PC-9 (cell line): ENCODE data around the gene MAGIX.

Experiments used
- CTCF ChIP-seq: fragments of 200-600 bp; sonication (generic); conservative IDR thresholded peaks from 2 replicates; pipeline ENCODE4 v1.6.1; 2017; ENCODE audit warnings: mixed run types, antibody characterized with exemption, mild to moderate bottlenecking, moderate library complexity
- EZH2 ChIP-seq: fragments of 200-600 bp; sonication (generic); IDR thresholded peaks from 2 replicates; pipeline ENCODE4 v1.8.0; 2017; ENCODE audit warnings: antibody characterized with exemption, low read depth

- no peak for TF ChIP-seq CTCF
- no peak for TF ChIP-seq EZH2
Observed at GRCh38 chrX:49179358-49179757, 16.8 kb downstream of the MAGIX start.
